Esophagus squamous epithelium (tissue), 5 donors: ENCODE data around the gene KDM4E. TPM values are rescaled to one million over a fixed set of nuclear protein-coding genes. Genes with fewer than 3 reads are reported as not detected.

Experiments used
- DNase-seq: peaks from one replicate; lab custom pipeline; 2025; lab: John Stamatoyannopoulos, UW
- H3K27ac ChIP-seq, 4 donors: fragments of 200-600 bp; sonication (generic); one replicate each; pipeline ENCODE4 v1.5.1; 2016 to 2019; ENCODE audit warnings: mild to moderate bottlenecking in 1 of 4
- H3K27me3 ChIP-seq, 4 donors: fragments of 200-600 bp; sonication (generic); 1 replicate in 3 of 4; 2 replicates in 1 of 4; pipeline versions ENCODE4 v1.5.1 to v1.6.0; 2017 to 2021; ENCODE audit warnings: antibody characterized with exemption in 1 of 4
- H3K36me3 ChIP-seq, 3 donors: fragments of 200-600 bp; sonication (generic); one replicate each; pipeline ENCODE4 v1.5.1; 2016 to 2019
- H3K4me1 ChIP-seq, 3 donors: fragments of 200-600 bp; sonication (generic); one replicate each; pipeline ENCODE4 v1.5.1; 2017 to 2019
- H3K4me3 ChIP-seq, 4 donors: fragments of 200-600 bp; sonication (generic); 1 replicate in 3 of 4; 2 replicates in 1 of 4; pipeline ENCODE4 v1.5.1; 2016 to 2019; ENCODE audit warnings: mild to moderate bottlenecking in 2 of 4, moderate library complexity in 1 of 4
- H3K9me3 ChIP-seq, 3 donors: fragments of 200-600 bp; sonication (generic); one replicate each; pipeline ENCODE4 v1.5.1; 2016 to 2019
- POLR2A ChIP-seq, 4 donors: fragments of 450-650 bp; IDR thresholded peaks; one replicate each; pipeline ENCODE4 v1.6.1; 2017; ENCODE audit warnings: antibody characterized with exemption in 4 of 4, mild to moderate bottlenecking in 4 of 4, moderate library complexity in 3 of 4
- whole genome bisulfite sequencing, 2 donors: methylation state at CpG; one replicate each; pipeline ENCODE4 v1.1.5; 2018; 5-methylcytosine and 5-hydroxymethylcytosine counted together
- intact Hi-C: fragments of 100-400 bp; cut with DNase I; formaldehyde crosslinking; loops from one replicate; pipeline ENCODE4 v1.15.0; 2022
- total RNA-seq, 4 donors: library from RNA; depleted of rRNA; stranded (reverse); fragments of >200 nt; gene quantifications; one replicate each; pipeline ENCODE4 v1.1.0, GENCODE V29; 2016
- TF ChIP-seq, protein P1 (sequence below), 6 experiments: fragments of 450-650 bp in 4 of 6; fragments of 200-600 bp in 2 of 6; sonication (generic) in 2 of 6; IDR thresholded peaks; one replicate each; pipeline ENCODE4 v1.5.1; 2016 to 2019; ENCODE audit warnings: antibody characterized with exemption in 6 of 6, mild to moderate bottlenecking in 4 of 6, moderate library complexity in 4 of 6
- donor health status: DM: yes; HTN: yes; CAD: no.

The KDM4E gene
- total RNA-seq, 4 donors from 2014 or later: not detected

DNA sequence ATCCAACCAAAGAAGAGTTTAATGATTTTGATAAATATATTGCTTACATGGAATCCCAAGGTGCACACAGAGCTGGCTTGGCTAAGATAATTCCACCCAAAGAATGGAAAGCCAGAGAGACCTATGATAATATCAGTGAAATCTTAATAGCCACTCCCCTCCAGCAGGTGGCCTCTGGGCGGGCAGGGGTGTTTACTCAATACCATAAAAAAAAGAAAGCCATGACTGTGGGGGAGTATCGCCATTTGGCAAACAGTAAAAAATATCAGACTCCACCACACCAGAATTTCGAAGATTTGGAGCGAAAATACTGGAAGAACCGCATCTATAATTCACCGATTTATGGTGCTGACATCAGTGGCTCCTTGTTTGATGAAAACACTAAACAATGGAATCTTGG is 27.6 kb upstream of the KDM4E start:
- intact Hi-C loops: no loop called here
- no peaks in the 10 kb centered on the region for H3K9me3 ChIP-seq
- DNase-seq: no peak
- H3K4me1 ChIP-seq: no peaks in the 10 kb centered on the region
- H3K36me3 ChIP-seq: no peaks in the 10 kb centered on the region
- H3K27ac ChIP-seq: no peak overlapping the region
- TF ChIP-seq, protein P1, sequence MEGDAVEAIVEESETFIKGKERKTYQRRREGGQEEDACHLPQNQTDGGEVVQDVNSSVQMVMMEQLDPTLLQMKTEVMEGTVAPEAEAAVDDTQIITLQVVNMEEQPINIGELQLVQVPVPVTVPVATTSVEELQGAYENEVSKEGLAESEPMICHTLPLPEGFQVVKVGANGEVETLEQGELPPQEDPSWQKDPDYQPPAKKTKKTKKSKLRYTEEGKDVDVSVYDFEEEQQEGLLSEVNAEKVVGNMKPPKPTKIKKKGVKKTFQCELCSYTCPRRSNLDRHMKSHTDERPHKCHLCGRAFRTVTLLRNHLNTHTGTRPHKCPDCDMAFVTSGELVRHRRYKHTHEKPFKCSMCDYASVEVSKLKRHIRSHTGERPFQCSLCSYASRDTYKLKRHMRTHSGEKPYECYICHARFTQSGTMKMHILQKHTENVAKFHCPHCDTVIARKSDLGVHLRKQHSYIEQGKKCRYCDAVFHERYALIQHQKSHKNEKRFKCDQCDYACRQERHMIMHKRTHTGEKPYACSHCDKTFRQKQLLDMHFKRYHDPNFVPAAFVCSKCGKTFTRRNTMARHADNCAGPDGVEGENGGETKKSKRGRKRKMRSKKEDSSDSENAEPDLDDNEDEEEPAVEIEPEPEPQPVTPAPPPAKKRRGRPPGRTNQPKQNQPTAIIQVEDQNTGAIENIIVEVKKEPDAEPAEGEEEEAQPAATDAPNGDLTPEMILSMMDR (IDR thresholded peaks at IDR 0.05): peak in 1 of 6 experiments; percentile 7
- no peak for TF ChIP-seq POLR2A (IDR thresholded peaks at IDR 0.05)
- H3K27me3 ChIP-seq: no peaks in the 10 kb centered on the region
- WGBS, 2 donors: 86 to 88% methylated on average over 6 of the region's 6 CpGs
- H3K4me3 ChIP-seq: no peak overlapping the region

DNA sequence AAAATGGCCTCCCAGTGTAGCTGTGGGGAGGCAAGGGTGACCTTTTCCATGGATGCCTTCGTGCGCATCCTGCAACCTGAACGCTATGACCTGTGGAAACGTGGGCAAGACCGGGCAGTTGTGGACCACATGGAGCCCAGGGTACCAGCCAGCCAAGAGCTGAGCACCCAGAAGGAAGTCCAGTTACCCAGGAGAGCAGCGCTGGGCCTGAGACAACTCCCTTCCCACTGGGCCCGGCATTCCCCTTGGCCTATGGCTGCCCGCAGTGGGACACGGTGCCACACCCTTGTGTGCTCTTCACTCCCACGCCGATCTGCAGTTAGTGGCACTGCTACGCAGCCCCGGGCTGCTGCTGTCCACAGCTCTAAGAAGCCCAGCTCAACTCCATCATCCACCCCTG is 26.8 kb upstream of the KDM4E start:
- intact Hi-C loops: no loop called here

DNA sequence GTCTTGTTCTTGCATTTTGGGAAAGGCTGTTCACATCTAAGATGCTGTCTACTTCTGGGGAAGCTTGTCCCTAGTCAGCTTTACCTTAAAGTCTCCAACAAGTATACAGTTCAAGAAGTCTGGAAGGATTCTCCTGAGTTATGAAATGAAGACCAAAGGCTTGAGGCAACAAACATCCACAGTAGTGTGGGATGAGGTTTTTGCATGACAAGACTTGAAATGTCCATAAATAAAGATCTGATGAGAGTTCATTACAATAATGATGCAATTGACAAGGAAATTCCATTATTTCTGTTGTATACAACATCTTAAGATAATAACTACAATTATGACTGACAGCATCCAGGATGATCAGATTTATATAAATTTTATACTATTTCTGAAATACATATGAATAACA is 21.3 kb upstream of the KDM4E start:
- Histone ChIP-seq H3K4me1 (no peaks in the 10 kb centered on the region), H3K27me3 (no peaks in the 10 kb centered on the region), H3K9me3 (no peaks in the 10 kb centered on the region), H3K36me3 (no peaks in the 10 kb centered on the region), H3K27ac (no peak overlapping the region), H3K4me3 (no peak overlapping the region)
- DNase-seq: no peak
- TF ChIP-seq, protein P1 (IDR thresholded peaks at IDR 0.05): no peak
- TF ChIP-seq POLR2A (IDR thresholded peaks at IDR 0.05): no peak
- intact Hi-C loops: no loop called here

More for the DNA sequence above, 26.8 kb upstream of the KDM4E start:
- H3K4me3 ChIP-seq: no peak overlapping the region
- H3K4me1 ChIP-seq: no peaks in the 10 kb centered on the region
- no peaks in the 10 kb centered on the region for H3K9me3 ChIP-seq
- H3K36me3 ChIP-seq: no peaks in the 10 kb centered on the region
- no peak for DNase-seq
- no peak for TF ChIP-seq POLR2A (IDR thresholded peaks at IDR 0.05)
- TF ChIP-seq, protein P1 (IDR thresholded peaks at IDR 0.05): no peak
- H3K27ac ChIP-seq: no peak overlapping the region
- H3K27me3 ChIP-seq: no peaks in the 10 kb centered on the region
- 93 to 94% methylated on average over 3 to 9 of the region's 13 CpGs for WGBS, 2 donors

DNA sequence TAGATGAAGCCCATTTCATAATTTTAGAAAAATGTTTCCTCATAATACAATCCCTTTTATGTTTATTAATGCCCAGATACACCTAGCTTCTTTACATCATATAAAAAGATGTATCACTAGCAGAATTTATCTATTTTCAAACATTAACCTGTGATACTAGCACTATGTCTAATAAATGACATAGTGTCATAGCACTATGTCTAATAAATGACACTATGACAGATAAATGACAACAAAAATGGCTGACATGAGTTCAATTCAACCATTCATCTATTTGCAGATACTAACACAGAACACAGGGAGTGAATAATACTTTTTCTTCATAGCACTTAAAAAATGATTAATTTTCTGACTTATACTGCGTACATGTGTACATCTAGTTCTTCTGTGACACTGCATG is 19.4 kb upstream of the KDM4E start:
- intact Hi-C loops: no loop called here
- no peaks in the 10 kb centered on the region for H3K27me3 ChIP-seq
- no peak for TF ChIP-seq POLR2A (IDR thresholded peaks at IDR 0.05)
- TF ChIP-seq, protein P1 (IDR thresholded peaks at IDR 0.05): no peak

DNA sequence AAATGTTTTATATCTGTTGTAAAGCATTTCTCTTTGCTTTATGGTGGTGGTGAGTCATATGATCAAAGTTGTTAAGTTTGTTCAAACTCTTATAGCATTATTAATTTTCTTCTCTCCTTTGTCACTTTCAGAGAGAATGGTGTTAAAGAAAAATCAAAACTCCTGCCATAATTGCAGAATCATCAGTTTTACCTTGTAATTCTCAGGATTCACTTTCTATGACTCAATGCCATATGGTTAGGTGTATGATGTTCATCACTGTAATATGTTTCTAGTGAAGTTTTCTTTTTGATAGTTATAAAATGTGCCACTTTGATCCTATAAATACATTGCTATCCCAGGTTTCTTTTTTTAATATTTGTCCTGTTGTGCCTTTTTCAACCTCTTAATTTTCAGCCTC is 13.7 kb upstream of the KDM4E start:
- H3K36me3 ChIP-seq: no peaks in the 10 kb centered on the region
- H3K4me3 ChIP-seq: no peak overlapping the region
- TF ChIP-seq, protein P1 (IDR thresholded peaks at IDR 0.05): no peak
- TF ChIP-seq POLR2A (IDR thresholded peaks at IDR 0.05): no peak
- H3K27me3 ChIP-seq: peaks cover 0 to 10% (median 0%) of the 10 kb centered on the region in 4 donors
- H3K4me1 ChIP-seq: no peaks in the 10 kb centered on the region
- H3K27ac ChIP-seq: no peak overlapping the region
- no peaks in the 10 kb centered on the region for H3K9me3 ChIP-seq
- no peak for DNase-seq
- intact Hi-C loops: no loop called here

More for the DNA sequence above, 19.4 kb upstream of the KDM4E start:
- Histone ChIP-seq H3K36me3 (no peaks in the 10 kb centered on the region), H3K4me3 (no peak overlapping the region), H3K27ac (no peak overlapping the region), H3K9me3 (no peaks in the 10 kb centered on the region), H3K4me1 (no peaks in the 10 kb centered on the region)
- 85 to 97% methylated on average over 1 of the region's 1 CpG for WGBS, 2 donors
- no peak for DNase-seq
